Lower leg skin (tissue), 4 donors: Measurements from ENCODE around the gene MAOB. TPM values are rescaled to one million over a fixed set of nuclear protein-coding genes. Genes with fewer than 3 reads are reported as not detected.
A peak's percentile ranks its signal among the peaks of the same experiment; 100 is the strongest.
"Not testable (repeated sequence)": the region's sequence is repeated elsewhere in the genome, so short reads cannot be mapped to it uniquely, and the experiment has no call there.

Experiments
- DNase-seq, 2 donors: peaks; one replicate each; pipeline ENCODE4 v3.0.0-alpha.2; 2019; ENCODE audit warnings: low spot score in 2 of 2
- H3K4me3 ChIP-seq: fragments of 200-600 bp; sonication (generic); 2 replicates; pipeline ENCODE4 v1.5.1; 2017; ENCODE audit warnings: mild to moderate bottlenecking, low read depth; ENCODE audit not compliant: poor library complexity, severe bottlenecking
- POLR2A ChIP-seq, 2 donors: fragments of 450-650 bp; IDR thresholded peaks; one replicate each; pipeline ENCODE4 v1.6.1; 2016 to 2017; ENCODE audit warnings: antibody characterized with exemption in 2 of 2, mild to moderate bottlenecking in 1 of 2, moderate library complexity in 1 of 2
- WGBS, 2 donors: methylation state at CpG; one replicate each; pipeline ENCODE4 v1.1.5; 2018; 5-methylcytosine and 5-hydroxymethylcytosine counted together
- intact Hi-C: fragments of 100-400 bp; cut with DNase I; formaldehyde crosslinking; loops from one replicate; pipeline ENCODE4 v1.15.0; 2023; ENCODE audit warnings: low total_unique reads
- total RNA-seq, 4 donors: library from RNA; depleted of rRNA; stranded (reverse); fragments of >200 nt; gene quantifications; one replicate each; pipeline ENCODE4 v1.1.0, GENCODE V29; 2016
- TF ChIP-seq, protein P1 (sequence below), 3 donors: fragments of 450-650 bp; IDR thresholded peaks; one replicate each; pipeline ENCODE4 v1.5.1; 2016; ENCODE audit warnings: antibody characterized with exemption in 3 of 3, mild to moderate bottlenecking in 3 of 3, moderate library complexity in 2 of 3

Gene MAOB
- total RNA-seq, 4 donors from 2014 or later, result 0.34 to 6.3 (median 3.7) TPM

GRCh38 chrX:43735534-43735933 is 146.7 kb downstream of the MAOB start:
- H3K4me3 ChIP-seq, result no peak overlapping the region
- DNase-seq, result peak in 1 of 2 donors; percentile 34
- WGBS, 2 donors, result 74 to 90% methylated on average over 6 of the region's 6 CpGs
- intact Hi-C loops, result no loop called here
- no peak for TF ChIP-seq POLR2A (IDR thresholded peaks at IDR 0.05)
- TF ChIP-seq, protein P1, sequence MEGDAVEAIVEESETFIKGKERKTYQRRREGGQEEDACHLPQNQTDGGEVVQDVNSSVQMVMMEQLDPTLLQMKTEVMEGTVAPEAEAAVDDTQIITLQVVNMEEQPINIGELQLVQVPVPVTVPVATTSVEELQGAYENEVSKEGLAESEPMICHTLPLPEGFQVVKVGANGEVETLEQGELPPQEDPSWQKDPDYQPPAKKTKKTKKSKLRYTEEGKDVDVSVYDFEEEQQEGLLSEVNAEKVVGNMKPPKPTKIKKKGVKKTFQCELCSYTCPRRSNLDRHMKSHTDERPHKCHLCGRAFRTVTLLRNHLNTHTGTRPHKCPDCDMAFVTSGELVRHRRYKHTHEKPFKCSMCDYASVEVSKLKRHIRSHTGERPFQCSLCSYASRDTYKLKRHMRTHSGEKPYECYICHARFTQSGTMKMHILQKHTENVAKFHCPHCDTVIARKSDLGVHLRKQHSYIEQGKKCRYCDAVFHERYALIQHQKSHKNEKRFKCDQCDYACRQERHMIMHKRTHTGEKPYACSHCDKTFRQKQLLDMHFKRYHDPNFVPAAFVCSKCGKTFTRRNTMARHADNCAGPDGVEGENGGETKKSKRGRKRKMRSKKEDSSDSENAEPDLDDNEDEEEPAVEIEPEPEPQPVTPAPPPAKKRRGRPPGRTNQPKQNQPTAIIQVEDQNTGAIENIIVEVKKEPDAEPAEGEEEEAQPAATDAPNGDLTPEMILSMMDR (IDR thresholded peaks at IDR 0.05), result no peak

GRCh38 chrX:43734444-43734843 is 147.8 kb downstream of the MAOB start:
- WGBS, 2 donors, result 51 to 73% methylated on average over 1 of the region's 1 CpG
- no peak overlapping the region for H3K4me3 ChIP-seq
- DNase-seq, result no peak
- TF ChIP-seq, protein P1 (IDR thresholded peaks at IDR 0.05), result no peak
- TF ChIP-seq POLR2A (IDR thresholded peaks at IDR 0.05), result no peak
- intact Hi-C loops, result no loop called here

DNA sequence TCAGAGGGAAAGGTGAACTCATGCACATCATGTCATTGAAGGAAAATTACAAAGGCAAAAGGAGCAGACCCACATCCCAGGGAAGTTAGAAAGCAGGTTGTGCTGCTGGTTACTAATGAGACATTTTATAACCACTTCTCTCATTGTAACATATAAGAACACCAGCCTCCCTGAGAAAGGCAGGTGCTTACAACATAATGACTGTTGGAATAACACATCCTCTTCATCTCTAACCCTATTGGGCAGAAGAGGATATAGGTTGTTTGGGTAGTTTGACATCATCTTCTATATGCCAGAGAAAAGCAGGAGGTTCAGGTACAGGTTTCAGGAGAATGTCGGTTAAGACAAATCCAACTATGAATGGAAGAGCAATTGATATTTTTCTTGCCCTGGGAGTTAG is 148.6 kb downstream of the MAOB start:
- 92 to 94% methylated on average over 1 of the region's 1 CpG for WGBS, 2 donors

GRCh38 chrX:43731086-43731485 is 151.2 kb downstream of the MAOB start:
- intact Hi-C loops, result no loop called here
- TF ChIP-seq POLR2A (IDR thresholded peaks at IDR 0.05), result no peak
- TF ChIP-seq, protein P1 (IDR thresholded peaks at IDR 0.05), result no peak
- WGBS, 2 donors, result 81 to 93% methylated on average over 7 of the region's 7 CpGs
- no peak overlapping the region for H3K4me3 ChIP-seq
- peak in 1 of 2 donors; percentile 12 for DNase-seq

More for the DNA sequence above, 148.6 kb downstream of the MAOB start:
- H3K4me3 ChIP-seq, result no peak overlapping the region
- intact Hi-C loops, result no loop called here
- TF ChIP-seq, protein P1 (IDR thresholded peaks at IDR 0.05), result no peak
- no peak for TF ChIP-seq POLR2A (IDR thresholded peaks at IDR 0.05)
- DNase-seq, result no peak

DNA sequence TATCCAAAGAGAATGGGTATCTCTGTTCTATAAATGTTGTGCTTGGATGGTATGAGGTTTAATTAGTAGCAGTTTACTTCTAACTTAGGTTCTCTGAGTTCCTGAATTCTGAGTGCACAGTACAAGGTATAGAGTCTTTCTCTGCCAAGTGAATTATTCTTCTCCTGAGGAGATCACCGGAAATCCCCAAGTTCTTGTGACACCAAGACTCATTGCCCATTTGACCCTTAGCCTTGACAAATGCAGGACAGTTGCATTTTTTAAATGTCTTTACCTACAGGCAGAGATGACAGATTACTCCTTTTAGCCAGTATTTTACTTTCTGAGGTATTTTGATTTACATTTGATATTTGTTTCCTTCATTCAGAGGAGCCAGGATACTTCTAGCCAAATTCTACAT is 153.3 kb downstream of the MAOB start:
- no peak for DNase-seq
- intact Hi-C loops, result no loop called here
- TF ChIP-seq, protein P1 (IDR thresholded peaks at IDR 0.05), result no peak
- no peak for TF ChIP-seq POLR2A (IDR thresholded peaks at IDR 0.05)
- H3K4me3 ChIP-seq, result no peak overlapping the region
- WGBS, 2 donors, result 92 to 100% methylated on average over 1 of the region's 1 CpG

- no peak overlapping the region for H3K4me3 ChIP-seq
- 69 to 89% methylated on average over 5 of the region's 5 CpGs for WGBS, 2 donors
- intact Hi-C loops, result no loop called here
- TF ChIP-seq, protein P1 (IDR thresholded peaks at IDR 0.05), result no peak
- no peak for TF ChIP-seq POLR2A (IDR thresholded peaks at IDR 0.05)
- no peak for DNase-seq
Measured at GRCh38 chrX:43728002-43728401, 154.2 kb downstream of the MAOB start.

DNA sequence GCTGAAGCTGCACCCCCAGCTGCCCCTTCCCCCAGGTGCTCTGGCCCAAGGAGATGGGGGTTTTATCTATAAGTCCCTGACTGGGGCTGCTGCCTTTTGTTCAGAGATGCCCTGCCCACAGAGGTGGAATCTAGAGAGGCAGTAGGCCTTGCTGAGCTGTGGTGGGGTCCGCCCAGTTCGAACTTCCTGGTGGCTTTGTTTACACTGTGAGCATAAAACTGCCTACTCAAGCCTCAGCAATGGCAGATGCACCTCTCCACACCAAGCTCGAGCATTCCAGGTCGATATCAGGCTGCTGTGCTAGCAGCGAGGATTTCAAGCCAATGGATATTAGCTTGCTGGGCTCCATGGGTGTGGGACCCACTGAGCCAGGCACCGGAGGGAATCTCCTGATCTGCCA is 155.0 kb downstream of the MAOB start:
- DNase-seq, H3K4me3 ChIP-seq, intact Hi-C loops: not testable (repeated sequence)
- 75 to 88% methylated on average over 3 to 6 of the region's 6 CpGs for WGBS, 2 donors

- 74 to 98% methylated on average over 5 of the region's 5 CpGs for WGBS, 2 donors
- DNase-seq, intact Hi-C loops, H3K4me3 ChIP-seq: not testable (repeated sequence)
Measured at GRCh38 chrX:43725227-43725626, 157.0 kb downstream of the MAOB start.
